MM.1S (cell line): Measurements from ENCODE around the gene SUPT3H.

ENCODE experiments used
- DNase-seq: peaks from one replicate; pipeline ENCODE4 v3.0.0-alpha.2; 2015
- H2AFZ ChIP-seq: fragments of 300-600 bp; sonication (generic); 2 replicates; pipeline ENCODE4 v1.6.0; 2016; ENCODE audit warnings: antibody characterized with exemption, low read length
- H3F3A ChIP-seq: fragments of 300-600 bp; sonication (generic); 2 replicates; pipeline ENCODE4 v1.6.1; 2016; ENCODE audit warnings: mild to moderate bottlenecking, antibody characterized with exemption, low read length, moderate library complexity, mixed read lengths; ENCODE audit not compliant: insufficient read depth
- H3K27ac ChIP-seq: fragments of 300-600 bp; sonication (generic); 2 replicates; pipeline ENCODE4 v1.5.1; 2016; ENCODE audit warnings: mild to moderate bottlenecking, low read length
- H3K27me3 ChIP-seq: fragments of 300-600 bp; sonication (generic); replicated peaks from 2 replicates; pipeline ENCODE4 v1.6.0; 2016; ENCODE audit warnings: low read length; ENCODE audit not compliant: insufficient read depth
- H3K36me3 ChIP-seq: fragments of 300-600 bp; sonication (generic); replicated peaks from 2 replicates; pipeline ENCODE4 v1.6.1; 2016; ENCODE audit warnings: mild to moderate bottlenecking, low read length, mixed read lengths; ENCODE audit not compliant: insufficient read depth
- H3K4me1 ChIP-seq: fragments of 300-600 bp; sonication (generic); 2 replicates; pipeline ENCODE4 v1.6.1; 2016; ENCODE audit warnings: low read length, mixed read lengths
- H3K4me2 ChIP-seq: fragments of 300-600 bp; sonication (generic); 2 replicates; pipeline ENCODE4 v1.6.0; 2016; ENCODE audit warnings: low read depth, low read length
- H3K4me3 ChIP-seq: fragments of 300-600 bp; sonication (generic); 2 replicates; pipeline ENCODE4 v1.5.1; 2016; ENCODE audit warnings: low read length, mixed read lengths
- H3K79me2 ChIP-seq: fragments of 300-600 bp; sonication (generic); 2 replicates; pipeline ENCODE4 v1.6.1; 2016; ENCODE audit warnings: mixed run types, low read length, mixed read lengths
- H3K9ac ChIP-seq: fragments of 300-600 bp; sonication (generic); 2 replicates; pipeline ENCODE4 v1.6.1; 2016; ENCODE audit warnings: low read length, mixed read lengths
- H3K9me2 ChIP-seq: fragments of 300-600 bp; sonication (generic); replicated peaks from 2 replicates; pipeline ENCODE4 v1.6.1; 2016; ENCODE audit warnings: mild to moderate bottlenecking, low read length, mixed read lengths; ENCODE audit not compliant: insufficient read depth
- H3K9me3 ChIP-seq: fragments of 300-600 bp; sonication (generic); replicated peaks from 2 replicates; pipeline ENCODE4 v1.6.1; 2016; ENCODE audit warnings: mild to moderate bottlenecking, low read length, mixed read lengths; ENCODE audit not compliant: insufficient read depth
- H4K20me1 ChIP-seq: fragments of 300-600 bp; sonication (generic); 2 replicates; pipeline ENCODE4 v1.6.1; 2016; ENCODE audit warnings: mild to moderate bottlenecking, low read length, moderate library complexity, mixed read lengths; ENCODE audit not compliant: insufficient read depth
- CTCF ChIP-seq: fragments of 300-600 bp; sonication (generic); IDR thresholded peaks from 2 replicates; pipeline ENCODE4 v1.5.1; 2016; ENCODE audit warnings: antibody characterized with exemption, low read length, mixed read lengths
- EZH2 ChIP-seq: fragments of 300-600 bp; sonication (generic); optimal IDR thresholded peaks from 2 replicates; pipeline ENCODE3; 2017; ENCODE audit warnings: low read depth, mild to moderate bottlenecking, antibody characterized with exemption, low read length, mixed read lengths
- EZH2phosphoT487 ChIP-seq: fragments of 300-600 bp; sonication (generic); IDR thresholded peaks from 2 replicates; pipeline ENCODE4 v1.6.1; 2018; ENCODE audit warnings: antibody characterized with exemption, low read length

Gene SUPT3H

DNA sequence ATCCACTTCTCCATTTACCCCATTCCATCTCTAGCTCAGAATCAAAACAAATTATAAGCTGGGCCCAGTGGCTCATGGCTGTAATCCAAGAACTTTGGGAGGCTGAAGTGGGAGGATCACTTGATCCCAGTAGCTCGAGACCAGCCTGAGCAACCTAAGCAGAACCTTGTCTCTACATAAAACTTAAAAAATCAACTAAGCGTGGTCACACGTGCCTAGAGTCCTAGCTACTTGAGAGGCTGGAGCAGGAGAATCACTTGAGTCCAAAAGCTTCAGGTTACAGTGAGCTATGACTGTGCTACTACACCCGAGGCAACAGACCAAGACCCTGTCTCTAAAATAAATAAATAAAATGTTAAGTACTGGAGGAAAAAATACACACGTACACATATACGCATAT, 124.3 kb downstream of the SUPT3H start:
- H3K9ac ChIP-seq, result no peak overlapping the region
- no peaks in the 10 kb centered on the region for H3K27me3 ChIP-seq
- H4K20me1 ChIP-seq, result no peaks in the 10 kb centered on the region
- no peak overlapping the region for H3K4me2 ChIP-seq
- no peaks in the 10 kb centered on the region for H3K79me2 ChIP-seq
- no peak overlapping the region for H2AFZ ChIP-seq
- no peaks in the 10 kb centered on the region for H3K9me2 ChIP-seq
- DNase-seq, result no peak
- no peak overlapping the region for H3K27ac ChIP-seq
- H3K36me3 ChIP-seq, result no peaks in the 10 kb centered on the region
- H3K9me3 ChIP-seq, result no peaks in the 10 kb centered on the region
- no peak overlapping the region for H3K4me3 ChIP-seq
- TF ChIP-seq CTCF, result no peak
- TF ChIP-seq EZH2phosphoT487, result no peak
- TF ChIP-seq EZH2, result no peak
- H3F3A ChIP-seq, result no peaks in the 10 kb centered on the region
- no peaks in the 10 kb centered on the region for H3K4me1 ChIP-seq

- H3K4me3 ChIP-seq, result no peak overlapping the region
- no peaks in the 10 kb centered on the region for H3F3A ChIP-seq
- H3K27me3 ChIP-seq, result no peaks in the 10 kb centered on the region
- no peak overlapping the region for H3K27ac ChIP-seq
- H3K4me1 ChIP-seq, result no peaks in the 10 kb centered on the region
- H3K9me3 ChIP-seq, result no peaks in the 10 kb centered on the region
- H4K20me1 ChIP-seq, result no peaks in the 10 kb centered on the region
- H3K36me3 ChIP-seq, result no peaks in the 10 kb centered on the region
- no peak overlapping the region for H2AFZ ChIP-seq
- H3K9ac ChIP-seq, result no peak overlapping the region
- no peaks in the 10 kb centered on the region for H3K9me2 ChIP-seq
- no peak for TF ChIP-seq EZH2
- TF ChIP-seq CTCF, result no peak
- TF ChIP-seq EZH2phosphoT487, result no peak
- DNase-seq, result no peak
- H3K4me2 ChIP-seq, result no peak overlapping the region
- no peaks in the 10 kb centered on the region for H3K79me2 ChIP-seq
Measured at GRCh38 chr6:45231660-45232059, 146.1 kb downstream of the SUPT3H start.

- H3F3A ChIP-seq, result no peaks in the 10 kb centered on the region
- H3K4me2 ChIP-seq, result no peak overlapping the region
- no peak overlapping the region for H3K27ac ChIP-seq
- H2AFZ ChIP-seq, result no peak overlapping the region
- TF ChIP-seq EZH2 (no peak), CTCF (no peak)
- no peaks in the 10 kb centered on the region for H3K9me3 ChIP-seq
- H3K9ac ChIP-seq, result no peak overlapping the region
- no peaks in the 10 kb centered on the region for H3K79me2 ChIP-seq
- no peaks in the 10 kb centered on the region for H3K27me3 ChIP-seq
- no peaks in the 10 kb centered on the region for H3K4me1 ChIP-seq
- no peaks in the 10 kb centered on the region for H3K36me3 ChIP-seq
- H3K4me3 ChIP-seq, result no peak overlapping the region
- DNase-seq, result no peak
- no peaks in the 10 kb centered on the region for H4K20me1 ChIP-seq
- no peaks in the 10 kb centered on the region for H3K9me2 ChIP-seq
Measured at GRCh38 chr6:45229416-45229815, 148.3 kb downstream of the SUPT3H start.
